ENCODE measurements around the gene RIT2.

DNA sequence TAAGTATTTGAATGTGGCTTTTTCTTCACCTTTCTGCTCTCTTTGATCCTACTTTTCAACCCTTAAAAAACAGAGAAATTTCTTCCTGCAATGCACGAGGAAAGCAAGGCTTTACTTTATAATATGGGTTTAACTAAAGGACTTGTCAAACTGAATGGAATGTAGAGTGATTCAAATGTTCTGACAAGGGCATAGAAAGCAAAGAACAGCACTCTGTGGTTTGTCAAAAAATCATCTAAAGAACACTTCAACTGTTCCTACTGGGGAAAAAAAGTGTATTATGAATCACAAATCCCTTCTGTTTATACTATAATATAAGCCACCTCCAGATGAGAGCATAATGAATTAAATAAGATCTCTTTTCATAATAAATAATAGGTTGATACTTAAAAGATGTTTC is 45.0 kb upstream of the RIT2 start:
- TF ChIP-seq, protein P1, sequence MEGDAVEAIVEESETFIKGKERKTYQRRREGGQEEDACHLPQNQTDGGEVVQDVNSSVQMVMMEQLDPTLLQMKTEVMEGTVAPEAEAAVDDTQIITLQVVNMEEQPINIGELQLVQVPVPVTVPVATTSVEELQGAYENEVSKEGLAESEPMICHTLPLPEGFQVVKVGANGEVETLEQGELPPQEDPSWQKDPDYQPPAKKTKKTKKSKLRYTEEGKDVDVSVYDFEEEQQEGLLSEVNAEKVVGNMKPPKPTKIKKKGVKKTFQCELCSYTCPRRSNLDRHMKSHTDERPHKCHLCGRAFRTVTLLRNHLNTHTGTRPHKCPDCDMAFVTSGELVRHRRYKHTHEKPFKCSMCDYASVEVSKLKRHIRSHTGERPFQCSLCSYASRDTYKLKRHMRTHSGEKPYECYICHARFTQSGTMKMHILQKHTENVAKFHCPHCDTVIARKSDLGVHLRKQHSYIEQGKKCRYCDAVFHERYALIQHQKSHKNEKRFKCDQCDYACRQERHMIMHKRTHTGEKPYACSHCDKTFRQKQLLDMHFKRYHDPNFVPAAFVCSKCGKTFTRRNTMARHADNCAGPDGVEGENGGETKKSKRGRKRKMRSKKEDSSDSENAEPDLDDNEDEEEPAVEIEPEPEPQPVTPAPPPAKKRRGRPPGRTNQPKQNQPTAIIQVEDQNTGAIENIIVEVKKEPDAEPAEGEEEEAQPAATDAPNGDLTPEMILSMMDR (IDR thresholded peaks at IDR 0.05) = no peak
- TF ChIP-seq POLR2A (IDR thresholded peaks at IDR 0.05) = no peak

Measured in tibial nerve (tissue), 3 donors.